Muscle layer of colon (tissue), 2 donors: ENCODE measurements around the gene RABGAP1L.
"Not testable (repeated sequence)": the region's sequence is repeated elsewhere in the genome, so short reads cannot be mapped to it uniquely, and the experiment has no call there.

Source experiments
- H3K27ac ChIP-seq: one replicate; pipeline ENCODE4 v1.7.0; 2013; ENCODE audit warnings: low read depth, mild to moderate bottlenecking, low read length, moderate library complexity
- H3K27me3 ChIP-seq, 2 donors: one replicate each; pipeline ENCODE4 v1.7.0; 2013; ENCODE audit warnings: low read length in 2 of 2, mild to moderate bottlenecking in 2 of 2; ENCODE audit not compliant: insufficient read depth in 2 of 2, control insufficient read depth in 1 of 2
- H3K36me3 ChIP-seq: one replicate; pipeline ENCODE4 v1.7.0; 2013; ENCODE audit warnings: mild to moderate bottlenecking, low read length; ENCODE audit not compliant: insufficient read depth
- H3K4me1 ChIP-seq: one replicate; pipeline ENCODE4 v1.7.0; 2013; ENCODE audit warnings: mild to moderate bottlenecking, low read length; ENCODE audit not compliant: insufficient read depth
- H3K4me3 ChIP-seq, 2 donors: one replicate each; pipeline ENCODE4 v1.7.0; 2013; ENCODE audit warnings: low read length in 2 of 2, low read depth in 1 of 2, mild to moderate bottlenecking in 1 of 2, moderate library complexity in 1 of 2
- H3K9ac ChIP-seq: one replicate; pipeline ENCODE4 v1.7.0; 2013; ENCODE audit warnings: low read length
- H3K9me3 ChIP-seq: one replicate; pipeline ENCODE4 v1.7.0; 2013; ENCODE audit warnings: mild to moderate bottlenecking, low read length
- donor health status: abdominal sarcoma.
- donor health status: Adenocarcinoma of cecum.

Gene RABGAP1L

GRCh38 chr1:174134003-174134659 lies 25.2 kb upstream of the RABGAP1L start:
- no peak overlapping the region for H3K4me3 ChIP-seq
- no peaks in the 10 kb centered on the region for H3K36me3 ChIP-seq
- H3K27ac ChIP-seq: no peak overlapping the region
- no peak overlapping the region for H3K9ac ChIP-seq
- no peaks in the 10 kb centered on the region for H3K4me1 ChIP-seq
- no peaks in the 10 kb centered on the region for H3K27me3 ChIP-seq
- H3K9me3 ChIP-seq: no peaks in the 10 kb centered on the region

- no peaks in the 10 kb centered on the region for H3K27me3 ChIP-seq
- H3K36me3 ChIP-seq: no peaks in the 10 kb centered on the region
- H3K4me3 ChIP-seq: no peak overlapping the region
- H3K9ac ChIP-seq: no peak overlapping the region
- H3K4me1 ChIP-seq: no peaks in the 10 kb centered on the region
- H3K9me3 ChIP-seq: no peaks in the 10 kb centered on the region
- H3K27ac ChIP-seq: no peak overlapping the region
Observed at GRCh38 chr1:174135211-174135610, 24.1 kb upstream of the RABGAP1L start.

GRCh38 chr1:174136714-174137113 lies 22.6 kb upstream of the RABGAP1L start:
- Histone ChIP-seq H3K9me3 (no peaks in the 10 kb centered on the region), H3K9ac (no peak overlapping the region), H3K4me1 (no peaks in the 10 kb centered on the region), H3K36me3 (no peaks in the 10 kb centered on the region), H3K27me3 (no peaks in the 10 kb centered on the region), H3K4me3 (no peak overlapping the region), H3K27ac (no peak overlapping the region)

- Histone ChIP-seq H3K4me1 (no peaks in the 10 kb centered on the region), H3K27me3 (no peaks in the 10 kb centered on the region), H3K9me3 (no peaks in the 10 kb centered on the region), H3K27ac (no peak overlapping the region), H3K36me3 (no peaks in the 10 kb centered on the region), H3K4me3 (no peak overlapping the region), H3K9ac (no peak overlapping the region)
Observed at GRCh38 chr1:174142836-174143235, 16.5 kb upstream of the RABGAP1L start.

- H3K4me1 ChIP-seq, H3K27ac ChIP-seq, H3K27me3 ChIP-seq, H3K9ac ChIP-seq, H3K36me3 ChIP-seq, H3K9me3 ChIP-seq, H3K4me3 ChIP-seq: not testable (repeated sequence)
Observed at GRCh38 chr1:174143727-174144396, 15.5 kb upstream of the RABGAP1L start.

- H3K9ac ChIP-seq, H3K9me3 ChIP-seq, H3K36me3 ChIP-seq, H3K27me3 ChIP-seq, H3K4me3 ChIP-seq, H3K27ac ChIP-seq, H3K4me1 ChIP-seq: not testable (repeated sequence)
Observed at GRCh38 chr1:174144397-174144783, 14.9 kb upstream of the RABGAP1L start.

GRCh38 chr1:174149216-174149615 lies 10.1 kb upstream of the RABGAP1L start:
- no peak overlapping the region for H3K27ac ChIP-seq
- no peaks in the 10 kb centered on the region for H3K4me1 ChIP-seq
- H3K9ac ChIP-seq: no peak overlapping the region
- no peak overlapping the region for H3K4me3 ChIP-seq
- no peaks in the 10 kb centered on the region for H3K9me3 ChIP-seq
- no peaks in the 10 kb centered on the region for H3K27me3 ChIP-seq
- no peaks in the 10 kb centered on the region for H3K36me3 ChIP-seq

GRCh38 chr1:174150499-174150898 lies 8.8 kb upstream of the RABGAP1L start:
- no peak overlapping the region for H3K4me3 ChIP-seq
- H3K36me3 ChIP-seq: no peaks in the 10 kb centered on the region
- H3K27ac ChIP-seq: no peak overlapping the region
- no peaks in the 10 kb centered on the region for H3K9me3 ChIP-seq
- H3K4me1 ChIP-seq: no peaks in the 10 kb centered on the region
- no peak overlapping the region for H3K9ac ChIP-seq
- no peaks in the 10 kb centered on the region for H3K27me3 ChIP-seq

GRCh38 chr1:174152427-174152826 lies 6.9 kb upstream of the RABGAP1L start:
- Histone ChIP-seq H3K9me3 (no peaks in the 10 kb centered on the region), H3K36me3 (no peaks in the 10 kb centered on the region), H3K27ac (no peak overlapping the region), H3K9ac (no peak overlapping the region), H3K27me3 (no peaks in the 10 kb centered on the region), H3K4me3 (no peak overlapping the region), H3K4me1 (no peaks in the 10 kb centered on the region)

- H3K9me3 ChIP-seq: no peaks in the 10 kb centered on the region
- no peaks in the 10 kb centered on the region for H3K4me1 ChIP-seq
- H3K4me3 ChIP-seq: no peak overlapping the region
- H3K27me3 ChIP-seq: no peaks in the 10 kb centered on the region
- no peaks in the 10 kb centered on the region for H3K36me3 ChIP-seq
- H3K9ac ChIP-seq: no peak overlapping the region
- no peak overlapping the region for H3K27ac ChIP-seq
Observed at GRCh38 chr1:174153085-174153824, 6.1 kb upstream of the RABGAP1L start.

- Histone ChIP-seq H3K27ac (no peak overlapping the region), H3K4me1 (no peaks in the 10 kb centered on the region), H3K4me3 (no peak overlapping the region), H3K9me3 (no peaks in the 10 kb centered on the region), H3K9ac (no peak overlapping the region), H3K36me3 (no peaks in the 10 kb centered on the region), H3K27me3 (no peaks in the 10 kb centered on the region)
Observed at GRCh38 chr1:174153825-174154107, 5.6 kb upstream of the RABGAP1L start.

- Histone ChIP-seq H3K27ac (no peak overlapping the region), H3K36me3 (no peaks in the 10 kb centered on the region), H3K9me3 (no peaks in the 10 kb centered on the region), H3K27me3 (no peaks in the 10 kb centered on the region), H3K4me3 (no peak overlapping the region), H3K4me1 (peaks cover 5% of the 10 kb centered on the region), H3K9ac (no peak overlapping the region)
Observed at GRCh38 chr1:174156437-174156836, 2.9 kb upstream of the RABGAP1L start.
